ENCODE data around the gene IL1RAPL2.
"Not testable (repeated sequence)": the region's sequence is repeated elsewhere in the genome, so short reads cannot be mapped to it uniquely, and the experiment has no call there.

IL1RAPL2 gene

GRCh38 chrX:104647084-104647483 lies 81.1 kb downstream of the IL1RAPL2 start:
- no peak for TF ChIP-seq POLR2A (IDR thresholded peaks at IDR 0.05; ENCODE audit: low read depth, low read length)
- DNase-seq (ENCODE audit: insufficient read length, low spot score) (no peak), FAIRE-seq (no peak)

DNA sequence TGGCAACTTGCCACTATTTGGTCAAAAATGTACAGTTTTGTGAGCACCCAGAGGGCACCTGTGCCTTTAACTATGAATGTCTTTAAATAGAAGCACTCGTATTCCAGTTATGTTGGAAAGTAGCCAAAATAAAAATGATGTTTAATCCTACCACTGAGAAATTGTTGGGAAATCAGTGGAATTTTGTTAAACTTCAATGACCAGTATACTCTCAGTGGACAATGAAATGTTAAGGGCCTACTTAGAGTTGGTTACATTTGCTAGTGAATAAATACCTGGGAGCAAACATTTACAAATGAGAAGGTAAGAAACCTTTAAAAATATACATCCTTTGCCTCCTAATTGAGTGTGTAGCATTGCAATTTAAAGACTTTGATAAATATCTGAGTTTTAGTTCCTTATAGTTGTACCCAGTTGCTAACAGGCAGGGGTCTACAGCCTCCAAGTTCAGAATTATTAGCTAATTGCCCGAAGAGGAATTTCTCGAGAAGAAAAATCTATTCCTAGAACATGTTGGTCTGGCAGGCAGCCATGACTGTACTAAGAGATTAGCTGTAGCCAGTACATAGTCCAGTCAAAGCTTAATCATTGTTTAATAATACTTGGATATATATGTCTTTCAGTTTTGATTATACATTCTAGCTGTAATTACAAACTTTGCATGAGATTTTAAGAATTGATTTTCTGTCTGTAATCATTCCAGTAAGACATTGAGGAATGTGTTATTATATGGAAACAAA lies 93.2 kb downstream of the IL1RAPL2 start:
- no peak for DNase-seq (ENCODE audit: insufficient read length, low spot score)
- FAIRE-seq: no peak
- no peak for TF ChIP-seq POLR2A (IDR thresholded peaks at IDR 0.05; ENCODE audit: low read depth, low read length)

GRCh38 chrX:104660092-104660491 lies 94.1 kb downstream of the IL1RAPL2 start:
- FAIRE-seq: no peak
- DNase-seq (ENCODE audit: insufficient read length, low spot score): no peak
- no peak for TF ChIP-seq POLR2A (IDR thresholded peaks at IDR 0.05; ENCODE audit: low read depth, low read length)

- no peak for FAIRE-seq
- no peak for DNase-seq (ENCODE audit: insufficient read length, low spot score)
- no peak for TF ChIP-seq POLR2A (IDR thresholded peaks at IDR 0.05; ENCODE audit: low read depth, low read length)
Observed at GRCh38 chrX:104662694-104663093, 96.7 kb downstream of the IL1RAPL2 start.

- DNase-seq (ENCODE audit: insufficient read length, low spot score) (no peak), FAIRE-seq (no peak)
- no peak for TF ChIP-seq POLR2A (IDR thresholded peaks at IDR 0.05; ENCODE audit: low read depth, low read length)
Observed at GRCh38 chrX:104665691-104666090, 99.7 kb downstream of the IL1RAPL2 start.

DNA sequence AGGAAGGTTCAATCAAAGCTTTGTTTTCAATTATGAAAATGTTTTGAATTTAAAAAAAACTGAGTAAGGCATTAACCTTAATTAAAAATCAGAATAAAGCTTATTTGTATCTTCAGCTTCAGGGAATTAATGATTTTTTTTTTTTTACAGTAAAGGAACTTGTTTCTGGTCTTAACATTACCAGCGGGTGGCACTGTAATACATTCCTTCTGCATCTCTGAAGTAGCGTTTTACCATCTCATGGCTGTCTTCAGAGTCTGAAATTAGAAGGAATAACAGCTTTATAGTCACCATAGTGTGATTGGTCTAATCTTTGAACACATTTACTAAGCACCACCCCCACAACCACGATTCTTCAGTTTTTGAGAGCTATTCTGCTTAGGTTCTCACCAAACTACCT lies 102.6 kb downstream of the IL1RAPL2 start:
- FAIRE-seq (no peak), DNase-seq (ENCODE audit: insufficient read length, low spot score) (no peak)
- no peak for TF ChIP-seq POLR2A (IDR thresholded peaks at IDR 0.05; ENCODE audit: low read depth, low read length)

GRCh38 chrX:104669063-104669462 lies 103.1 kb downstream of the IL1RAPL2 start:
- TF ChIP-seq POLR2A (IDR thresholded peaks at IDR 0.05; ENCODE audit: low read depth, low read length): no peak
- FAIRE-seq (no peak), DNase-seq (ENCODE audit: insufficient read length, low spot score) (no peak)

- DNase-seq (ENCODE audit: insufficient read length, low spot score) (no peak), FAIRE-seq (no peak)
- no peak for TF ChIP-seq POLR2A (IDR thresholded peaks at IDR 0.05; ENCODE audit: low read depth, low read length)
Observed at GRCh38 chrX:104670051-104670450, 104.1 kb downstream of the IL1RAPL2 start.

DNA sequence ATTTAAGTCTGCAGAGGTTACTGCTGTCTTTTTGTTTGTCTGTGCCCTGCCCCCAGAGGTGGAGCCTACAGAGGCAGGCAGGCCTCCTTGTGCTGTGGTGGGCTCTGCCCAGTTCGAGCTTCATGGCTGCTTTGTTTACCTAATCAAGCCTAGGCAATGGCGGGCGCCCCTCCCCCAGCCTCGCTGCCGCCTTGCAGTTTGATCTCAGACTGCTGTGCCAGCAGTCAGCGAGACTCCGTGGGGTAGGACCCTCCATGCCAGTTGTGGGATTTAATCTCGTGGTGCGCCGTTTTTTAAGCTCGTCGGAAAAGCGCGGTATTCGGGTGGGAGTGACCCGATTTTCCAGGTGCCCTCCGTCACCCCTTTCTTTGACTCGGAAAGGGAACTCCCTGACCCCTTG lies 111.5 kb downstream of the IL1RAPL2 start:
- not testable (repeated sequence) for FAIRE-seq

GRCh38 chrX:104679175-104679574 lies 113.2 kb downstream of the IL1RAPL2 start:
- DNase-seq (ENCODE audit: insufficient read length, low spot score): no peak
- FAIRE-seq: no peak
- TF ChIP-seq POLR2A (IDR thresholded peaks at IDR 0.05; ENCODE audit: low read depth, low read length): no peak

More for the DNA sequence above, 111.5 kb downstream of the IL1RAPL2 start:
- not testable (repeated sequence) for DNase-seq (ENCODE audit: insufficient read length, low spot score)

GRCh38 chrX:104681214-104681613 lies 115.2 kb downstream of the IL1RAPL2 start:
- DNase-seq (ENCODE audit: insufficient read length, low spot score): no peak

DNA sequence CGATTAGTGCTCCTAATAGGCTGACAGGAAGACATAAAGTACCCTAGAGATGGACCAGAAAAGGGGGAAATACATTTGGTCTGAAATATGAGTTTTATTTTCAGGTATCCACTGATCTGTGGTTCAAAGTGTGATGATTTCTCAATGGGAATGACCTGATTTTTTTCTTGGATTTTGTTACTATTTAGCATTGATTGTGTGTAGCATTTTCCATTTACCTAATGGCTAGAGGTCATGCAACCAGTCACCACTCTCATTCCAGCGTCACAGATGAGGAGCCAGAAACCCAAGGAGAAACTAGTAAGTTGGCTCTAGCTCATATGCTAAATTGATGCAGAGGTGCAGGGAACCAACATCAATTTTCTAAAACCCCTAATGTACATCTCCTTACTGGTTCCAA lies 118.1 kb downstream of the IL1RAPL2 start:
- FAIRE-seq: no peak
- TF ChIP-seq POLR2A (IDR thresholded peaks at IDR 0.05; ENCODE audit: low read depth, low read length): no peak
- no peak for DNase-seq (ENCODE audit: insufficient read length, low spot score)

More at GRCh38 chrX:104681214-104681613, 115.2 kb downstream of the IL1RAPL2 start:
- TF ChIP-seq POLR2A (IDR thresholded peaks at IDR 0.05; ENCODE audit: low read depth, low read length): no peak
- FAIRE-seq: no peak

GRCh38 chrX:104695593-104695992 lies 129.6 kb downstream of the IL1RAPL2 start:
- no peak for FAIRE-seq
- no peak for TF ChIP-seq POLR2A (IDR thresholded peaks at IDR 0.05; ENCODE audit: low read depth, low read length)
- DNase-seq (ENCODE audit: insufficient read length, low spot score): no peak

GRCh38 chrX:104696667-104697066 lies 130.7 kb downstream of the IL1RAPL2 start:
- no peak for TF ChIP-seq POLR2A (IDR thresholded peaks at IDR 0.05; ENCODE audit: low read depth, low read length)
- no peak for DNase-seq (ENCODE audit: insufficient read length, low spot score)
- no peak for FAIRE-seq

GRCh38 chrX:104697294-104697693 lies 131.3 kb downstream of the IL1RAPL2 start:
- DNase-seq (ENCODE audit: insufficient read length, low spot score): no peak
- TF ChIP-seq POLR2A (IDR thresholded peaks at IDR 0.05; ENCODE audit: low read depth, low read length): no peak
- FAIRE-seq: no peak
